Measurements from ENCODE around the gene THBD. TPM values are rescaled to one million over a fixed set of nuclear protein-coding genes. Genes with fewer than 3 reads are reported as not detected.

The THBD gene
- total RNA-seq, 1 experiment from 2014 or later = 0.28 TPM

- no peaks in the 10 kb centered on the region for H4K20me1 ChIP-seq (ENCODE audit: control insufficient read depth, insufficient read depth, insufficient read length)
- no peak overlapping the region for H3K9ac ChIP-seq (ENCODE audit: extremely low read depth, insufficient read length, low read length)
- no peak overlapping the region for H3K4me3 Mint-ChIP-seq
- H2BK20ac ChIP-seq (ENCODE audit: low read depth, low read length, poor library complexity, severe bottlenecking) = no peak overlapping the region
- H3K79me2 ChIP-seq (ENCODE audit: insufficient read depth, low read length) = no peaks in the 10 kb centered on the region
- H3K9me3 Mint-ChIP-seq = no peaks in the 10 kb centered on the region
- no peak overlapping the region for H3K27ac ChIP-seq (ENCODE audit: insufficient read length, low read depth, low read length)
- H2BK15ac ChIP-seq (ENCODE audit: low read depth, low read length) = no peak overlapping the region
- H4K5ac ChIP-seq (ENCODE audit: insufficient read length, low read depth, low read length) = no peak overlapping the region
- no peak overlapping the region for H3T11ph ChIP-seq (ENCODE audit: low read length)
- no peak overlapping the region for H3K14ac ChIP-seq (ENCODE audit: insufficient read depth, low read length)
- H3K27ac Mint-ChIP-seq = no peak overlapping the region
- no peak for DNase-seq
- H4K8ac ChIP-seq (replicated peaks; ENCODE audit: insufficient read length, low read depth, low read length) = no peak overlapping the region
- no CpG with 5 or more reads among the region's 4 CpGs for WGBS (ENCODE audit: extremely low coverage, insufficient read length, low lambda C conversion rate)
- peaks cover 6% of the 10 kb centered on the region for H3K27me3 Mint-ChIP-seq (ENCODE audit: low read depth)
- H3K23ac ChIP-seq (ENCODE audit: insufficient read length, low read depth, low read length) = no peak overlapping the region
- no peak overlapping the region for H2BK120ac ChIP-seq (ENCODE audit: low read depth, low read length, poor library complexity, severe bottlenecking)
- no peak overlapping the region for H2BK12ac ChIP-seq (ENCODE audit: insufficient read length, low read depth, low read length)
- H3K36me3 Mint-ChIP-seq (ENCODE audit: insufficient read depth in 1 of 3, low read depth in 3 of 3) = no peaks in the 10 kb centered on the region; a peak in 1 of 7 replicates
- no peak overlapping the region for H3K4ac ChIP-seq (ENCODE audit: low read depth, low read length)
- no peaks in the 10 kb centered on the region for H3K79me1 ChIP-seq (ENCODE audit: insufficient read depth, low read depth, low read length, poor library complexity, severe bottlenecking)
- H3K23me2 ChIP-seq (ENCODE audit: insufficient read length, low read depth, low read length, poor library complexity, severe bottlenecking) = no peaks in the 10 kb centered on the region
- H2AK5ac ChIP-seq (ENCODE audit: insufficient read length, low read length) = no peak overlapping the region
- no peak overlapping the region for H3K4me2 ChIP-seq (ENCODE audit: insufficient read depth, insufficient read length, low read length)
- TF ChIP-seq CTCF (conservative IDR thresholded peaks at IDR 0.05) = no peak
- no peak overlapping the region for H3K18ac ChIP-seq (ENCODE audit: insufficient read length, low read depth, low read length)
- no peak overlapping the region for H3K56ac ChIP-seq (ENCODE audit: insufficient read length, low read depth, low read length)
- H2AFZ ChIP-seq (ENCODE audit: low read length) = no peak overlapping the region
- H3K27me3 ChIP-seq (ENCODE audit: insufficient read depth, low read length) = no peaks in the 10 kb centered on the region
- H3K4me1 Mint-ChIP-seq = peaks cover 5% of the 10 kb centered on the region in 2 experiments; a peak in 3 of 4 replicates
- no peaks in the 10 kb centered on the region for H3K4me1 ChIP-seq (ENCODE audit: insufficient read depth, low read length)
- H2BK5ac ChIP-seq (ENCODE audit: insufficient read length, low read length) = no peak overlapping the region
- no peaks in the 10 kb centered on the region for H3K9me3 ChIP-seq (ENCODE audit: control insufficient read depth, low read depth, low read length)
- H4K91ac ChIP-seq (ENCODE audit: insufficient read length, low read depth, low read length) = no peak overlapping the region
These were observed 26.6 kb downstream of the THBD start for GRCh38 chr20:23022849-23023248.
